ENCODE measurements around the gene TBC1D23. TPM values are rescaled to one million over a fixed set of nuclear protein-coding genes. Genes with fewer than 3 reads are reported as not detected.

TBC1D23 gene
- total RNA-seq, 2 experiments from 2014 or later, result 17.6 to 19.4 TPM

DNA sequence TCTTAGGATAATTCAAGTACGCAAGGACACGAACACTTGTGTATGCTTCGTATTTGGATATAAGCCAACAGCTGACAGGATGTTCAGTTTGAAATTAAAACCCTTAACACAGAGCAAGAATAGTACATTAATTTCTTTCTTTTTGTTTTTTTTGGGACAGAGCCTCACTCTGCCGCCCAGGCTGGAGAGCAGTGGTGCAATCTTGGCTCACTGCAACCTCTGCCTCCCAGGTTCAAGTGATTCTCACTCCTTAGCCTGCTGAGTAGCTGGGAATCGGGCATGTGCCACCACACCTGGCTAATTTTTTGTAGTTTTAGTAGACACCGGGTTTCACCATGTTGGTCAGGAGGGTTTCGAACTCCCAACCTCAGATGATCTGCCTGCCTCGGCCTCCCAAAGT is 107.6 kb downstream of the TBC1D23 start:
- Mint-ChIP-seq H3K4me3 (no peak overlapping the region), H3K27ac (no peak overlapping the region), H3K36me3 (ENCODE audit: low read depth) (peaks cover 46% of the 10 kb centered on the region), H3K9me3 (ENCODE audit: low read depth) (no peaks in the 10 kb centered on the region), H3K4me1 (no peaks in the 10 kb centered on the region), H3K27me3 (no peaks in the 10 kb centered on the region)
- DNase-seq, result no peak
- ChIA-PET CTCF (interaction anchor here (0.9 to 1.4 kb wide), 2 partner anchors 12 to 216 kb away, joined by 3 read pairs; no protein-coding TSS in a partner anchor), POLR2A (no interaction called here)
- no peak for ATAC-seq
- intact Hi-C loops (cut with DNase I, micrococcal nuclease), result no loop called here

DNA sequence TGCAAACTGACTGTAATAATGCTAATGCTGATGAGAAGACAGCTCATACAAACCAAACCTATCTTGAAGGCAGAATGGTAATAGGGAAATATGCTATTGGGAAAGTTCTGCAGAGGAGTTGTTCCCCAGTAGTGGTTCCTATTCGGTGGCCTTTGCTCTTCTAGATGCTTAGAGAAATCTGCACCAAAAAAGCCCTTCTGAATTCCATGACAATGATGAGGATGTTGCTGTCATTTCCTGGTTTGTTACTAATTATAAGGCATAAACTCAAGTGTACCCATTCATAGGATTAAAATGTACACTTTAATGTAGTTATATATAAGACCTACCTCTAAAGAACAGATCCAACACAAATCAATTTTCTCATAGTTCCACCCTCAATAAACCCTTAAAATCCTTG is 110.0 kb downstream of the TBC1D23 start:
- H3K4me1 Mint-ChIP-seq, result no peaks in the 10 kb centered on the region
- H3K27ac Mint-ChIP-seq, result no peak overlapping the region
- H3K27me3 Mint-ChIP-seq, result no peaks in the 10 kb centered on the region
- H3K36me3 Mint-ChIP-seq (ENCODE audit: low read depth), result peaks cover 37% of the 10 kb centered on the region
- no peak overlapping the region for H3K4me3 Mint-ChIP-seq
- DNase-seq, result no peak
- ChIA-PET POLR2A (no interaction called here), CTCF (interaction anchor here (0.7 kb wide), 1 partner anchor 17 kb away, joined by 3 read pairs; no protein-coding TSS in a partner anchor)
- no peak for ATAC-seq
- no peaks in the 10 kb centered on the region for H3K9me3 Mint-ChIP-seq (ENCODE audit: low read depth)
- intact Hi-C loops (cut with DNase I, micrococcal nuclease), result no loop called here

DNA sequence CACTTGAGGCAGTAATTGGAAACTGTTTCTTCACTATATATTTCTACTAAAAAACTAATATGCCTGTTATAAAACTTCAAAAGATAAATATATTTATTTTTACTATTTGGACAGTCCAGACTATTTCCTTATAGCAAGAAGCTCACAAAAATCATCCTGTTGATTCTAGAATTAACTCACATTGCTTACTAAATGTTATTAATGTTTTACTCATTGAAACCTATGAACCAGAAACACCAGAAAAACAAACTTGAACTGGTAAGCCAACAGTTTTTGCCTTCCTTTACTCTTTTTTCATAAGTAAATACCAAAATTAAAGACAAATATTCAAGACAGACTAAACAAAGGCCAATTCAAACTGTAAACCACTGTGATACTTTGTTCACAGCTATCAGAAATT is 113.7 kb downstream of the TBC1D23 start:
- intact Hi-C loops (cut with DNase I, micrococcal nuclease), result no loop called here
- H3K27ac Mint-ChIP-seq, result no peak overlapping the region
- CTCF ChIA-PET, result interaction anchor here (0.7 to 1.2 kb wide), 3 partner anchors 11 to 355 kb away, joined by 3 to 4 read pairs (median 3); no protein-coding TSS in a partner anchor

More for the DNA sequence above, 113.7 kb downstream of the TBC1D23 start:
- Mint-ChIP-seq H3K9me3 (ENCODE audit: low read depth) (no peaks in the 10 kb centered on the region), H3K36me3 (ENCODE audit: low read depth) (peaks cover 37% of the 10 kb centered on the region), H3K27me3 (no peaks in the 10 kb centered on the region), H3K4me1 (peaks cover 2% of the 10 kb centered on the region), H3K4me3 (no peak overlapping the region)
- ATAC-seq (no peak), DNase-seq (no peak)
- POLR2A ChIA-PET, result no interaction called here

Other genes starting within 250 kb of the TBC1D23 start
- gene FILIP1L, start 146.5 kb upstream of the TBC1D23 start, total RNA-seq, result under 1 TPM in 1 of 2 experiments, not detected in 1; 0.11 TPM
- 10 to 100 TPM; 59.1 to 70.8 TPM for gene NIT2, start 73.8 kb downstream of the TBC1D23 start, total RNA-seq
- gene TOMM70, start 140.1 kb downstream of the TBC1D23 start, total RNA-seq, result 10 to 100 TPM; 54.0 to 54.1 TPM
- 1 to 10 TPM; 1.7 TPM for gene LNP1, start 140.5 kb downstream of the TBC1D23 start, total RNA-seq
- gene TMEM45A, start 231.6 kb downstream of the TBC1D23 start, total RNA-seq, result 1 to 10 TPM; 2.2 to 3.1 TPM

Data from activated CD4-positive, alpha-beta T cell treated with anti-CD3 and anti-CD28 coated beads for 36 hours (primary cell).